Measurements from ENCODE around the gene PALLD.

Gene PALLD

DNA sequence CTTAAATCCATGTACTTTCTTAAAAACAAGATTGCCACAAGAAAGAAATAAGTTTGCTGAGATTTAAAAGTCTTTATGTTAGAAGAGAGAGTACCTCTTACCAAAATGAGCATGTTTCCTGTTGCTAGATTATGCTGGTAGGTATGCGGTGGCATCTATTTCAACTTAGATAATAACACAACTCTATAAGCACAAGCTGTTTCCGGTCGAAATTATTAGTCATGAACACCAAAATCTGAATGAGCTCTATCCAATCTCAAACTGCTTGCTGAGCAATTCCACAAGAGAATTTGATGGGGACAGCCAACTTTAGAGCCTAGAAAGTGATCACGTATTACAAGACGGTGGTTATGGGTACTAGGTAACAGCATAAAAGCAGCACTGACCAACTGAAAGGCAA lies 463.9 kb downstream of the PALLD start:
- DNase-seq (ENCODE audit: low read depth in 2 of 2), result no peak

DNA sequence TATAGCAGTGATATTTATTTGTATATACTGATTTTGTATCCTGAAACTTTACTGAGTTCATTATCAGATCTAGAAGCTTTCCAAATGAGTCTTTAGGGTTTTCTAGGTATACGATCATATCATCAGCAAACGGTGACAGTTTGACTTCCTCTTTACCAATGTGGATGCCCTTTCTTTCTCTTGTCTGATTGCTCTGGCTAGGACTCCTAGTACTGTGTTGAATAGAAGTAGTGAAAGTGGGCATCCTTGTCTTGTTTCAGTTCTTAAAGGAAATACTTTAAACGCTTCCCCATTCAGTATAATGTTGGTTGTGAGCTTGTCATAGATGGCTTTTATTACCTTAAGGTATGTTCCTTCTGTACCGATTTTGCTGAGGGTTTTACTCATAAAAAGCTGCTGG lies 475.7 kb downstream of the PALLD start:
- DNase-seq (ENCODE audit: low read depth in 2 of 2), result no peak
